ENCODE measurements around the gene EVL. TPM values are rescaled to one million over a fixed set of nuclear protein-coding genes. Genes with fewer than 3 reads are reported as not detected.
"Not testable (repeated sequence)": the region's sequence is repeated elsewhere in the genome, so short reads cannot be mapped to it uniquely, and the experiment has no call there.

EVL gene, protein sequence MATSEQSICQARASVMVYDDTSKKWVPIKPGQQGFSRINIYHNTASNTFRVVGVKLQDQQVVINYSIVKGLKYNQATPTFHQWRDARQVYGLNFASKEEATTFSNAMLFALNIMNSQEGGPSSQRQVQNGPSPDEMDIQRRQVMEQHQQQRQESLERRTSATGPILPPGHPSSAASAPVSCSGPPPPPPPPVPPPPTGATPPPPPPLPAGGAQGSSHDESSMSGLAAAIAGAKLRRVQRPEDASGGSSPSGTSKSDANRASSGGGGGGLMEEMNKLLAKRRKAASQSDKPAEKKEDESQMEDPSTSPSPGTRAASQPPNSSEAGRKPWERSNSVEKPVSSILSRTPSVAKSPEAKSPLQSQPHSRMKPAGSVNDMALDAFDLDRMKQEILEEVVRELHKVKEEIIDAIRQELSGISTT
- 3.2 and 6.9 TPM in 2 replicates for total RNA-seq (2014; rRNA removed; shearing (Covaris generic))

DNA sequence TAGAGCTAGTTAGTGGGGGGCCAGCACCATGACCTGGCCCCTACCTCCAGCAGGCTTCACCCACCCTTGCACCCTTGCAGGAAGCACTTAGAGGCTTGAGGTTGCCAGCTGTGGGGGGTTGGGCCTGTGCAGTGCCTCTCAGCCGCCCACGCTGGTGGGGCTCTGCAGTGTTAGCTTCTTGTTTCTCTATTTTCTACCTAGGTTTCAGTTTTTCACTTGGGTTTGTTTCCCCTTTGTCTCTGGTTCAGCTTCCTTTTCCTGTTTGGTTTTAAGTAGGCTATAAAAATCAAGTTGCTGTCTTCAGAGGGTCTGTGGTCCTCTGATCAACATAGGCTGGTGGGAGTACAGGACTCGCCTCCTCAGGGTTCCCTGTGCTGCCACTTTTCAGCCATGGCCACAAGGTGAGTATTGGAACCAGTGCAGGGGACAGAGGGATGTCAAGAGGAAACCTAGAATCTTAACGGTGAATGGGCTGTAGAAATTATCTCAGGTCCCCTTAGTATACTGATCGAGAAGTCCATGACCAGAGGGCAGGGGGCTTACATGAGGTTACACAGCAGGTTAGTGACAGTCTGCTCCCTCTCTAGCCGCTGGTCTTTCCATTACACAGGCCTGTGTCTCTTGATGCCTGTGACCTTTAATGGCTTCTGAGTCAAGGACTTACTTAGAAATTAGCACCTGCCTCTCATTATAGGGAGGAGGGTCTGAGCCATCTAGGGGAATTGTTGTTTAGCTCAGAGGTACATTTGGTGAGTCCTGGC, at the start of gene EVL:
Gene EVL, plus strand, starts transcription at position 312 of the 761 bp plus-strand sequence. Its CDS starts 79 bp downstream, at position 391.
- no peak for DNase-seq (ENCODE audit: low spot score)

DNA sequence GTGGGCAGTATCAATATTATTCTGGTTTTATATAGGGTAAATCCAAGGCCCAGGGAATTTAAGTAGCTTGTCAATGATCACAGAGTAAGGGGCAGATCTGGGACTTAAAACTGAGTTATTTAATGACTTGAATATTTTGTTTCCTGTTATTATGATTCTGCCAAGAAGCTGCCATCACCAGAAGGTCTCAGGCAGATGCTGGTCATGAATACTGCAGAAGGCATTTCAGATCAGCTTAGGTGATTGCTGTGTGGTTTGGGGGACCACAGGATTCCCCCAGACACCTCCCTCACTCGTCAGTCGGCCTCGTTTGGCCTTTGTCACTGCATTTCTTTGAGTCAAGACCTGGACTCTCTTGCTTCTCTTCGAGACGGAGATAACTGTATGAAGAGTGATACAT, 47.7 kb upstream of the EVL start:
- DNase-seq (ENCODE audit: low spot score), result no peak

DNA sequence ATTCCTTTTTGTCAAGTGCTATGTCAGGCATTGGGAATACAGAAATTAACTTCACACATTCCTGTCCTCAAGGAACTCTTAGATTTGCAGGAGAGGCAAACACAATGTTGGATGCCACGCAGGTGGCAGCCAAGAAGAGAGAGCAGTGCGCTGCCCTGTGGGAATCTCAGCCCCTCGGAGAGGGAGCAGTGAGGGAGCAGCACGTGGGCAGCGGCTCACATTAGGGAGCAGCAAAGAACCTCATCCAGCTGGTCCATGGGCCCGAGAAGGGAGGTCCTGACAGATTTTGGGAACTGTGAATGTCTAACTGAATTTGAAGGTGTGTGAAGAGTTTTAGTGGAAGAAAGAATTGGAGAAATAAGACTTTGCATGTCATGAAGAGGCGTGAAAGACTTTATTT, 47.2 kb upstream of the EVL start:
- no peak for DNase-seq (ENCODE audit: low spot score)

DNA sequence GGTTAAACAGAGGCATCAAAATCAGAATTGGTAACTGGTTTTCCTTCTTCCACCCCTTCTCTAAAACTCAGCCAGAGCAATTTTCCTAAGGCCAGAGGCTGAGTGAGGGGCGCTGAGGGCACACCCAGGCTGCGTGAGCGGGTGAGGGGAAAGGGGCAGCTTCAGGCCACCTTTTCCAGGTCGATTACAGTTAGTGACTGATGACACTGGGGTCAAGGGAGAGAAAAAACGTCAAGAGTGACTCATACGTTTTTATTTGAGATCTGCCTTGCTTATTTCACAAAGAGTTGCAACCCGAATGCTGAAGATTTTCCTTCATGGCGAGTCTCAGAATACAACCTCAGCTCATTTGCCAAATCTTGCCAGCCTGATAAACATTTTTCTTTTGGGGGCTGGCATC, 46.7 kb upstream of the EVL start:
- no peak for DNase-seq (ENCODE audit: low spot score)

DNA sequence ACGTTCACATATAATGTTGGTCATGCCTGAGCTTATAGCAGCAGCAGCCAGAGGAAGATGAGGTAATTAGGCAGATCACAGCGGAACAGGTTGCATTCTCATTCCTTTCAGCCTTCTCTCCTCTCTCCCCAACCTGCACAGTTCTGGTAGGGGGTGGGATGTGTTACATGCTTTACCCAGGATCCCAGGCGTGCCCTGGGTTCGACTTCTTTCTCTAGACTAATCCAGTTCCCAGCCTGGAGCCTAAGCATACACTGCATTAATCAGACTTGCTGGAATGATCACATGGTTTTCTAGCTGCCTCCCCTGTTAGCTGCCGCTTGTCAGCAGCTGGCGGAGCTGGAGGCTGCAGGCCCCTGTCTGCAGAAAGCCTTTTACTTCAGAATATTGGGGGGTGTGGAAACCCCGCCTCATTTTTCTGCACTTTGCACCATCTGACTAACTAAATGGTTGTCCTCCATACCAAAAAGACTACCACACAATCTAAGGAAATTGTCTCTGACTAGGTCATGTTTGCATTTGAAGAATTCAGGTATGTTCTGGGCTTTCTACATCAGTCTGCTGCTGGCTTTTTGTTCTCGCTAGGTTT, 46.0 kb upstream of the EVL start:
- no peak for DNase-seq (ENCODE audit: low spot score)

DNA sequence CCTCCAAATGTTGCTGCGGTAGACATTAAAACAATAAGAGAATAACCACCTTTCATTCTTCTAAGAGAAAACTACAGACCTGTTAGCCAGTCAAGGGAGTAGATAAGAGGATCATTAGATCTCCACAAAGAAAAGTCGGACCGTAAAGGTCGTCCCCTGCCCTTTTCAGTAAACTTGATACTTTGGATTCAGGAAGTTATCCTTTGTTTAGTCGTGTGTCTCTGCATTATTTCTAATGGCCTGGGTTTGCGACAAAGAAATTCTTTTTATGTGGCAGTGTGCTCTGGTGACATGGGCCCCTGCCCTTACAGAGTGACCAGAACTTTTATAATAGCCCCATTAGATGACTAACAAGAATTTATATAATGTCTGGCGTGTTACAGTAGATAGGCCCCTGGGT, 44.6 kb upstream of the EVL start:
- no peak for DNase-seq (ENCODE audit: low spot score)

DNA sequence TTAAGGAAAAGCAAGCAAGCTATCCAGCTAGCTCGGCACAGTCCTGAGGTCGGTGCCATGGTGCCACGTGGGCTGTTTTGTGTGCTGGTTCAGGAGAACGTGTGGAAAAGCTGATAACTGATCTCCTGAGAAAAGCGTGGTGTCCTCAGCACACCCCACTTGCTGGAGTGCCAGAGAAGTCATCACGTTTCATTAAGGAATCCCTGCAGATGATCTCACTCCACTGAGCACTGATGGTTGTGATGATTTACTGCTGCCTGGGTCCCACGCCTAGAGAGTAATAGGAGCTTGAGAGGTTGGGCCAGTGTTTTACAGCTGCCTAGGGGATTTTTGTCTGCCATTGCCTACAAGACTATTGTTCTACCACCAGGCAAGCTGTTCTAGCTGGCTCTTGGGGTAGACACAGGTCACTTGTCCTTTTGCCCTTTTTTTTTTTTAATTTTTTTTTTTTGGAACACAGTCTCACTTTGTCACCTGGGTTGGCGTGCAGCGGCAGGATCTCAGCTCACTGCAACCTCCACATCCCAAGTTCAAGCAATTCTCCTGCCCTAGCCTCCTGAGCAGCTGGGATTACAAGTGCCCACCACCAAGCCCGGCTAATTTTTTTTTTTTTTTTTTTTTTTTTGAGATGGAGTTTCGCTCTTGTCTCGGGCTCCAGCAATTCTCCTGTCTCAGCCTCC, 42.3 kb upstream of the EVL start:
- no peak for DNase-seq (ENCODE audit: low spot score)

DNA sequence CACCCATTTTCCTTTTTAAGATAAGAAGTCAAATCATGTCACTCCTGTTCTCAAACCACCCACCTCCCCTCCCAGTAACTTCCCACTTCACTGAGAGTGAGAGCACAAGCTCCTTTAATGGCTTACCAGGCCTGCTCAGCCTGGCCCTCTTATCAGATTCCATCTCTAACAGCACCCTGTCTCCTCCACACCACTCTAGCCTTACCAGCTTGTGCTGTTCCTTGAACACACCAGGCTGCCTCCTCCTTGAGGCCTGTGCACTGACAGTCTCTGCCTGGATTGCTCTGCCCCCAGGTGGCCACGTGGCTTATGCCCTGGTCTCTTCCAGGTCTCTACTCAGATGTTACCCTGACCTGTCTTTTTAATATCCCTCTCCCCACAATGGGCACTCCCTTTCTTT, 40.1 kb upstream of the EVL start:
- peak; percentile 53 for DNase-seq (ENCODE audit: low spot score)

DNA sequence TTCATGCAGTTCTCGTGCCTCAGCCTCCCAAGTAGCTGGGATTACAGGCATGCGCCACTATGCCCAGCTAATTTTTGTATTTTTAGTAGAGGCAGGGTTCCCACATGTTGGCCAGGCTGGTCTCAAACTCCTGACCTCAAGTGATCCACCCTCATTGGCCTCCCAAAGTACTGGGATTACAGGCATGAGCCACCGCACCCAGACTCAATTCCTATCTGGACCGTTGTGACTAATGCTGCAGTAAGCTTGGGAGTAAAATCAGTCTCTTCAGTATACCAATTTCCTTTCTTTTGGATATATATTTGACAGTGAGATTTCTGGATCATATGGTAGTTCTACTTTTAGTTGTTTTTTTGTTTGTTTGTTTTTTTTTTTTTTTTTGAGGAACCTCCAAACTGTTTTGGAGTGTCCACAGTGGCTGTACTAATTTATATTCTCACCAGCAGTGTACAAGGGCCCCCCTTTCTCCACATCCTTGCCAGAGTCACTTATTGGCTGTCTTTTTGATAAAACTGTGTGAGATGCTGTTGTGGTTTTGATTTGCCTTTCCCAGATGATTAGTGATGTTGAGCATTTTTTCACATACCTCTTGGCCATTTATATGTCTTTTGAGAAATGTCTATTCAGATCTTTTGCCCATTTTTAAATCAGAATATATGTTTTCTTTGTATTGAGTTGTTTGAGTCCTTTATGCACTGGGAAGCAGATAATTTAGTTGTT, 37.3 kb upstream of the EVL start:
- no peak for DNase-seq (ENCODE audit: low spot score)

DNA sequence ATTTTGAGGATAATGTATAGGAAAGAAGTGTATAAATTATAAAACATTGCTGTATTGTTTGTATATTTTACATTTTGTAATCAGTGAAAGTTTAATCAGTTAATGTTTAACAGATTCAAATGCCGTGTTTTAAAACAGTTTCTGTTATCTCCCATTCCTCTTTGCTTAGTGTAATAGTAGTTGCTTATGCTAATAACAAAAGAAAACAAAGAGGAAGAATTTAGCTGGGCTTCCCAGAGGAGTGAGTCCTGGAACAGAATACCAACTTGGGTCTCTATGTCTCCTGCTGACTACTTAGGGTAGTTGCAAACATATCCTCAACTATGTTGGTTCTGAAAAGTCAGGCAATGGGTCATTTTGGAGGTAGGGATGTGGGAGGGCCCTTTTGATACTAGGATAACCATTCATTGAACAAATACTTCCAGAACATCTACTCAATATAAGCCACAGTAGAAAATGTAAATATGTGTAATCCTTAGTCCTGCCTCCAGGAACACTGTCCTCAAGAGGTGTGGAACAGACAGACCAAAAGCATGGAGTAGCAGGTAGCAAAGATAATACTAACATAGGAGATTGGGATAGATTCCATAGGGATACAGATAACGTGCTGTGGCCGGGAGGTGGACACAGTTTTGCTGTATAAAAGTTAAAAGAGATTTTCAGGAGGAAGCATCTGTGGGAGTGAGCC, 36.1 kb upstream of the EVL start:
- DNase-seq (ENCODE audit: low spot score), result no peak

DNA sequence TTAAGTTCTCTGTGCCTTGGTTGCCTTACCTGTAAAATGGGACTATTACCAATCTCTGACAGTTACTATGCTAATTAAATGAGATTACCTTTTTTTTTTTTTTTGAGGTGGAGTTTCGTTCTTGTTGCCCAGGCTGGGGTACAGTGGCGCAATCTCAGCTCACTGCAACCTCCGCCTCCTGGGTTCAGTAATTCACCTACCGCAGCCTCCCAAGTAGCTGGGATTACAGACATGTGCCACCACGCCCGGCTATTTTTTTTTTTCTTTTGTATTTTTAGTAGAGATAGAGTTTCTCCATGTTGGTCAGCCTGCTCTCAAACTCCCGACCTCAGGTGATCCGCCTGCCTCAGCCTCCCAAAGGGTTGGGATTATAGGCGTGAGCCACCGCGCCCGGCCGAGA, 35.2 kb upstream of the EVL start:
- not testable (repeated sequence) for DNase-seq (ENCODE audit: low spot score)

DNA sequence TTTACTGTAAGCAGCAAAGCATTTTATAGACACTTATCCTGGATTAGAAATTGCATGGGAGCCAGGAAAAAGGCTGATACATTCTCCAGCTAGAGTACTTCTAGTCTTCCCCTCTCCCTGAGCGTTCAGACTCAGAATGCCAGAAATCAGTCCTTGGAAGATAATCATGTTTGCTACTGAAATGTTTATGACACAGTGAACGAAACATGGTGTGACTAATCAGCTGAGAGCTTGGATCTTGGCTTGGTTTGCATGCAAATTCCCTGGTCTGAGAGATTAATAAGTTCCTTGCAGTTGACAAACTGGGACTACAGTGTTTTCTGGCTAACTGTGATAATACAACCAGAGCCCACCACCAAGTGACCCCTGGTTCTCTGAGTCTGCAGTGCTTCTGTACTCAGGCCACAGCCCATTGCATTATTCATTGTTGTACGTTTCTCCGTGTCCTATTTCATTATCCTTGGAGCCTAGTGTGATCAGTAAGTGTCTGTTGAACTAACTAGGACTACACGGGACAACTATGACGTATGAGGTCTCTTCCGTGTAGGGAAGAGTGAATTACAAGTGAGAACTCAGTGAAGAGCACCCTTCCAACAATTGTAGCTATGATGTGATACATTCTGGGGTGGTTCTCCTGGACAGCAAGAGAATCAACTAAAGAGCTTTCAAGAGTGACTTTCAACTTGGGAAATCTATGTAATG, 34.6 kb upstream of the EVL start:
- DNase-seq (ENCODE audit: low spot score), result no peak

DNA sequence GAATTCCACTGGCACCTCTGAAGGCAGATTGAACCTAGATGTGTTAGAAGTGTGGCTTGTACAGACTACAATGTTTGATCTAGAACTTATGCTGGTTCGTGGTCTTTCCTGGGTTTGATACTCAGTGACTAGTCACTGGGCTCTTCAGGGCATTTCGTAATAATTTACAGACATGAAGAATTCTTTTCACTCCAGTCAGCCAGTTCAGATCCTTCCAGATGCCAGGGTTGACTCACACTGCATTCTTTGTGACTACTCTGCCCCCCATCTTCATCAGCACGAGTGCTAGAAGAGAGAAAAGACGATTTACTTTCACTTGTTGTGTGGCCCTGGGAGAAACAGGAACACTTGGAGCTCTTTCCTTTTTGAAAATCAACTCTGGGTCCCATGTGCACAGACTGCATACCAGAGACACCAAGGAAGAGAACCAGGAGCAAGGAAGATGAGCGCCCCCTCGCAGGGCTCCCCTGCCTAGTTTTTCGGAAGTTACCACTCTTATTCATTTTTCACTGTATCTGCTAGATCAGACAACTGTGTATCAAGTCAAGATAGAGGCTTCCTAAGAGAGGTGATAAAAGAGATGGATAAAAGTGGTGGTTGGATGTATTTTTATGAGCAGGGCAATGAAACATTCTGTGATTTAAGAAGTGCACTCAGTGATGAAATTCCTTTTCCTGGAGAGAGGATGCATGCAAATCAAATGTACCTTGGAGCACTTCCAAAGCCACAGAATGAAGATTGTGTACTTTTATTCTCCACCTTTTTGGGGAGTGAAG, 33.5 kb upstream of the EVL start:
- peak; percentile 32 for DNase-seq (ENCODE audit: low spot score)

DNA sequence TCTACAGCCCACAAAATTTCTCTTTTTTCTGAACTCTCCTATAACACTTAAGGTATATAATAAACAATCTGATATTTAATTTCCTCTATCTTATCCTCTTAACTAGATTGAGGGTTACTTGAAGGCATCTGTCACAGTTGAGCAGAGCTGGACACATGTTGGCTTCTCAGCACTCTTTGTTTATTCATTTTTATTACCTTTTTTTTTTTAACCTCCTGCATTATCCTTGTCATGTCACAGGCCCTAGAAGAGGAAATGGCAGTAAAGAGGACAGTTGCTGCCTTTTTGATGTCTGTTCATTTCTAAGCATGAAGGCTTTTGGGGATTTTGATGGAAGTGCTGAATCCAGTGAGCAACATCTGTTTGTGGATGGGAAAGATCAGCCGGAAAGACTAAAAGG, 32.5 kb upstream of the EVL start:
- DNase-seq (ENCODE audit: low spot score), result no peak

DNA sequence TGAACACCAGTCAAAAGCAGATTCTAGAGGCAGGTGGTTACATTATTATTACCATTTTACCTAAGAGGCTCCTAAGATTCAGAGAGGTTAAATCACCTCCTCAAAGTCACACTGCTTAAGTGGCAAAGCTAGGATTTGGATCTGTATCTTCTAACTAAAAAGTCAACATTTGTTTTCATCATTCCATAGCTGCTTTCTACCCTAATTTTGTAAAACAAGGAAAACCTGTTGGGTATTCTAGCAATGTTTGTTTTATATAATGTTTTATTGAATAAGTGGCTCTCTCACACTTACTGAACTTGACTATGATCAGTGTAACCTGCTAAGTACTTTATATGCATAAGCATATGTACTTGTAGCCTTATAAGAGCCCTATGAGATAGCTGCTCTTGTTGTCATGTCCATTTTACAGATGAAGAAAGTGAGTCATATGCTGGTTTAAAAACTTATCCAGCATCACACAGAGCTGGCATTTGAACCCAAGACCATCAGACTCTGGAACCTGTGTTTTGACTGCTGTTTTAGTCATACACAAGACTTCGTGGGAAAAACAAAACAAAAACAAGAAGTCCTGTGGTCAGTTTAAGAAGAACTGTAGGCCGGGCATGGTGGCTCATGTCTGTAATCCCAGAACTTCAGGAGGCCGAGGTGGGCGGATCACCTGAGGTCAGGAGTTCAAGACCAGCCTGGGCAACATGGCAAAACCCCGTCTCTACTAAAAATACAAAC, 31.7 kb upstream of the EVL start:
- DNase-seq (ENCODE audit: low spot score), result no peak

DNA sequence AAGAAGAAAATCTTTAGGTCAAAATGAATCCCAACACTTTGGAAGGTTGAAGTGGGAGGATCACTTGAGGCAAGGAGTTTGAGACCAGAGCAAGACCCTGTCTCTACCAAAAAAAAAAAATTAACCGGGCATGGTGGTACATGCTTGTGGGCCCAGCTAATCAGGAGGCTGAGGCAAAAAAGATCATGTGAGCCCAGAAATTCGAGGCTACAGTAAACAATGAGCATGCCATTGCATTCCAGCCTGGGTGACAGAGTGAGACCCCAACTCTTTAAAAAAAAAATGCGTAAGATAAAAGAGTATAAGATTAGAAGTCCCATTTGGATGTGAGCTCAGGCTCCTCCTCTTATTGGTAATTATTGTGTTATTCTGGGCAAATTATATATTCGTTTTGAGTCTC, 30.8 kb upstream of the EVL start:
- no peak for DNase-seq (ENCODE audit: low spot score)

DNA sequence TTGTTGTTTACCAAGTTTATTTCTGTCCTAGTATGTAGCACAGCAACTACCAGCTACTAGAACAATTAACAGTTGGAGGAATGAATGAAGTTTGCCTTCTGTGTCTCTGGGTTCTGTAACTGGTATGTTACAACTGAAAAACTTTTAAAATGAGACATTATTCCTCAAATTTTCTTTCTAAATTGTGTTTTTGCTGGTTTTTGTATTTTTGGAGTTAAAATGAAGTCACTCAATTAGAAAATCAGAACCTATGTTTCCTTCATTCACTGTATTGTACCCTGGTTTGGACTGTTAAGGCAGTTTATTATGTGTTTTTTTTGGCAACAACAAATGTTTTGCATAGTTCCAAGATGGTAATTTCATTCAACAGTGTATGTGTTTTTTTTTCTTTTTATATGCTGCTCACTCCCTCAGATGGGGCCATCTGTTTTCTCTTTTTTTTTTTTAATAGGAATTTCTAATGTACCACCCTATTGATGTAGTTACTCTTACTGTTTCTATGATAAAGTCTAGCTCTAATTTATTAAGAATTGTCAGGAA, 30.2 kb upstream of the EVL start:
- DNase-seq (ENCODE audit: low spot score), result no peak

DNA sequence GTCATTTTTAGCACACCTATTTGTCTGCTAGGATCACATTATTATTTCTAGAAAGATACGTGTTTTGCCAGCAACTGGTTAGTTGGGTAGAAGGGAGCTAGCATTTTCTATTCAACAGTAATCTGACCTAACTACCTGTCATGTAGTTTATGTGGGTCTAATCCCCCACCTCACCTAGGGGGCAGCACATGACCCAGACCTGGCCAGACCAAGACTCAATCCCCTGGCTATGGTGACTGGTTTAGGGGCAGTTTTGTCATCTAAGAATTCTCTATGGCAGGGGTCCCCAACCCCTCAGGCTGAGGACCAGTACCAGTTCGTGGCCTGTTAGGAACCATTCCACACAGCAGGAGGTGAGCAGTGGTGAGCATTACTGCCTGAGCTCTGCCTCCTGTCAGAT, 29.5 kb upstream of the EVL start:
- no peak for DNase-seq (ENCODE audit: low spot score)

All from HT-29 (cell line).